GM21786 (cell line): ENCODE results near the gene APOBEC3B.
"Not testable (repeated sequence)": the region's sequence is repeated elsewhere in the genome, so short reads cannot be mapped to it uniquely, and the experiment has no call there.

Experiments used
- ATAC-seq: cut with Tn5 transposase; IDR thresholded peaks from one replicate; pipeline ENCODE4 v1.9.1; 2021; ENCODE audit not compliant: unreplicated experiment

The APOBEC3B gene

DNA sequence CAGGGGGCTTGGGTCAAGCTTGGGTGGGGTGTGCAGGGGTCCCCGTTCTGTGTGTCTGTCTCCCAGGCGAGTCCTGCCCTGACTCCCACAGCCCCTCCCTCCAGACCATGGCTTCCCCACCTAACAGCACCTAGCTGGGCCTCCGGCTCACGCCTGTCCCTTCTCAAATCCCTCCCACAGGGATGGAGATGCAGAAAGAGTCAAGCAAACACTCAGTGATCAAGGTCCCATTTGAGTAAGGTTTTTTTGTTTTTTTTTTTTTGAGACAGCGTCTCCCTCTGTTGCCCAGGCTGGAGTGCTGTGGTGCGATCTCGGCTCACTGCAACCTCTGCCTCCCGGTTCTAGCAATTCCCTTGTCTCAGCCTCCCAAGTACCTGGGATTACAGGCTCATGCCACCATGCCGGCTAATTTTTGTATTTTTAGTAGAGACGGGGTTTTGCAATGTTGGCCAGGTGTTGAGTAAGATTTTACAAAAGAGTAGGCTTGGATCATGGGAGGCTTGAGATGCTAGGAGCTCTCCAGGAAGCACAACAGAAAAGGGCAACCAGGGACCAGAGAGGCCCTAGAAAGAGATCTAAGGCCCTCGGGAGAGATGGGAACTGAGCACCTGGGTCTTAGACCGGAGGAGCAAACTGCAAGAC lies 44.5 kb downstream of the APOBEC3B start:
- ATAC-seq = no peak

- ATAC-seq = no peak
Observed at GRCh38 chr22:39027717-39028116, 45.6 kb downstream of the APOBEC3B start.

GRCh38 chr22:39028281-39028680 lies 46.1 kb downstream of the APOBEC3B start:
- ATAC-seq = no peak

DNA sequence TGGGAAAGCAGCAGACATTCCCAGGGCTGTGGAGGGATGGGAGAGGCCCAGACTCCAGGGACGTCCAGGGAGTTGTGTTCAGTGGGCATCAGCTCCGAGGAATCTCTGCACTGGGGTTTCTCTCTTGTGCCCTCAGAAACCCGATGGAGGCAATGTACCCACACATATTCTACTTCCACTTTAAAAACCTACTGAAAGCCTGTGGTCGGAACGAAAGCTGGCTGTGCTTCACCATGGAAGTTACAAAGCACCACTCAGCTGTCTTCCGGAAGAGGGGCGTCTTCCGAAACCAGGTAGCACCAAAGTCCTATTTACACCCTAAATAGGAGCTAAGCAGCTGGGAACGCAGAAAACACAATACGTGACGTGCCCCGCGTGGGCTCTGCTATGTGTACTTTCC lies 47.1 kb downstream of the APOBEC3B start:
- ATAC-seq = no peak

DNA sequence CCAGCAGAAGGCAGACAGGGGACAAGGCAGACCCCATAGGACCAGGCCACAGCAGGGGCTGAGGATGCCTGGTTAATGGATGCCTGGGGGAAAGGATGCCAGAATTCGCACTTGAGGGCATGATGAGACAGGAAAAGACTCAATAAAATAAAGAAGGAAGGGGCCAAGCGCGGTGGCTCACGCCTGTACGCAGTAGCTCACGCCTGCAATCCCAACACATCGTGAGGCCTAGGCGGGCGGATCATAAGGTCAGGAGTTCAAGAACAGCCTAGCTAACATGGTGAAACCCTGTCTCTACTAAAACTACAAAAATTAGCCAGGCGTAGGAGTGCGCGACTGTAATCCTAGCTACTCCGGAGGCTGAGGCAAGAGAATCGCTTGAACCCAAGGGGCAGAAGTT lies 48.6 kb downstream of the APOBEC3B start:
- ATAC-seq = no peak

- ATAC-seq = not testable (repeated sequence)
Observed at GRCh38 chr22:39031434-39032295, 49.5 kb downstream of the APOBEC3B start.

DNA sequence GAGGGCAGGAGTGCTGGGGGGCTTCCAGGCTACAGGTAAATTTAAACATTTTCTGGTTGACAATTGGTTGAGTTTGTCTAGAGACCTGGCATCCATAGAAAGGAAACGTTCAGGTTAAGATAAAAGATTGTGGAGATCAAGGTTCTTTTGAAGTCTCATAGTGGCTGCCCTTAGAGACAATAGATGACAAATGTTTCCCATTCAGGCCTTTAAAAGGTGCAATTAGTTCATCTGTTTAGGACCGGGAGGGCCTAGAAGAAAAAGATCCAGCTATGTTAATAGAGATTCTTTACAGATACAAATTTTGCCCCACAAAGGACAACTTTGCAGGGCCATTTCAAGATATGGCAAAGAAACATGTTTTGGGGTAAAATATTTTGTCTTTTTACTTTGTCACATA lies 54.9 kb downstream of the APOBEC3B start:
- not testable (repeated sequence) for ATAC-seq

GRCh38 chr22:39039306-39040126 lies 57.4 kb downstream of the APOBEC3B start:
- no peak for ATAC-seq

- ATAC-seq = not testable (repeated sequence)
Observed at GRCh38 chr22:39040155-39040537, 58.0 kb downstream of the APOBEC3B start.

DNA sequence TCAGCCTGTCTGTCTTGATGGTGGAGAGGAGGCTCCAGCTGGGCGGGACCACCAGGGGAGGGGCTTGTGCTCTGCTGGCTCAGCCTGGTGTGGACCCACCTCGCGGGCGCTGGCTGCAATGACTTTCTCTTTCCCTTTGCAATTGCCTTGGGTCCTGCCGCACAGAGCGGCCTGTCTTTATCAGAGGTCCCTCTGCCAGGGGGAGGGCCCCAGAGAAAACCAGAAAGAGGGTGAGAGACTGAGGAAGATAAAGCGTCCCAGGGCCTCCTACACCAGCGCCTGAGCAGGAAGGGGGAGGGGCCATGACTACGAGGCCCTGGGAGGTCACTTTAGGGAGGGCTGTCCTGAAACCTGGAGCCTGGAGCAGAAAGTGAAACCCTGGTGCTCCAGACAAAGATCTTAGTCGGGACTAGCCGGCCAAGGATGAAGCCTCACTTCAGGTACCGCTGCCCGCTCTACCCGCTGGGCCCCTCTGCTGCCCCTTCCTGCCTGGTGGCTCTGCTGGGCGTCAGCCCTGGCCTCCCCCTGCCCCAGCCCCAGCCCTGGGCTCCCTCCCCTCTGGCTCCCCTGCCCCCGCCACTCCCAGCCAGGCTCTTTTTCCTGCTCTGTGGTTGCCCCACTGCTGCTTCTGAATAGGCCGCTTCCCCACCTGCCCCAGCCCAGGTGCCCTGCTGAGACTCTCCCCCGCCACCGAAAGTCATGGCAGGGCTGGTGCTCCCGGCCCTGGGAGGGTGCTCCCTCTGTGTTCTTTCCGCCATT lies 58.6 kb downstream of the APOBEC3B start, which contains the start of gene APOBEC3F:
Gene APOBEC3F, plus strand, starts transcription at position 327 of the 759 bp plus-strand sequence. Its CDS starts 97 bp downstream, at position 424.
- ATAC-seq = peak; percentile 96

GRCh38 chr22:39041908-39042307 lies 59.8 kb downstream of the APOBEC3B start:
- no peak for ATAC-seq
